H9 (cell line): ENCODE data around the gene LCE5A. TPM values are rescaled to one million over a fixed set of nuclear protein-coding genes. Genes with fewer than 3 reads are reported as not detected.

ENCODE experiments used
- DNase-seq: peaks from one replicate; pipeline ENCODE4 v3.0.0-alpha.2; 2017
- H2AFZ ChIP-seq: one replicate; pipeline ENCODE4 v1.6.1; 2013; ENCODE audit warnings: mild to moderate bottlenecking, low read length, control low read depth, moderate library complexity
- H2AK5ac ChIP-seq: 2 replicates; pipeline ENCODE4 v1.6.1; 2013; ENCODE audit warnings: low read length, control low read depth, mixed read lengths; ENCODE audit not compliant: insufficient read length
- H2BK120ac ChIP-seq: one replicate; pipeline ENCODE4 v1.6.1; 2013; ENCODE audit warnings: low read depth, mild to moderate bottlenecking, low read length, control low read depth, inconsistent platforms; ENCODE audit not compliant: poor library complexity, severe bottlenecking
- H2BK12ac ChIP-seq: 2 replicates; pipeline ENCODE4 v1.6.1; 2013; ENCODE audit warnings: low read length, control low read depth, mixed read lengths, low read depth; ENCODE audit not compliant: insufficient read length
- H2BK15ac ChIP-seq: 2 replicates; pipeline ENCODE4 v1.6.1; 2013; ENCODE audit warnings: low read depth, low read length, control low read depth
- H2BK20ac ChIP-seq: one replicate; pipeline ENCODE4 v1.6.1; 2013; ENCODE audit warnings: low read depth, mild to moderate bottlenecking, low read length, control low read depth, inconsistent platforms; ENCODE audit not compliant: poor library complexity, severe bottlenecking
- H2BK5ac ChIP-seq: 2 replicates; pipeline ENCODE4 v1.6.1; 2013; ENCODE audit warnings: low read length, control low read depth, mixed read lengths; ENCODE audit not compliant: insufficient read length
- H3K14ac ChIP-seq: 2 replicates; pipeline ENCODE4 v1.6.1; 2013; ENCODE audit warnings: low read length, control low read depth; ENCODE audit not compliant: insufficient read depth
- H3K18ac ChIP-seq: 2 replicates; pipeline ENCODE4 v1.6.1; 2013; ENCODE audit warnings: low read depth, mild to moderate bottlenecking, mixed read lengths, low read length, control low read depth; ENCODE audit not compliant: insufficient read length
- H3K23ac ChIP-seq: 2 replicates; pipeline ENCODE4 v1.6.1; 2013; ENCODE audit warnings: low read length, control low read depth, mixed read lengths, low read depth; ENCODE audit not compliant: insufficient read length
- H3K23me2 ChIP-seq: 2 replicates; pipeline ENCODE4 v1.6.1; 2013; ENCODE audit warnings: low read depth, mild to moderate bottlenecking, mixed read lengths, low read length, control low read depth; ENCODE audit not compliant: insufficient read length, poor library complexity, severe bottlenecking
- H3K27ac ChIP-seq: 2 replicates; pipeline ENCODE4 v1.5.1; 2013; ENCODE audit warnings: low read length, control low read depth, mixed read lengths, low read depth; ENCODE audit not compliant: insufficient read length
- H3K27me3 ChIP-seq: 2 replicates; pipeline ENCODE4 v1.6.1; 2013; ENCODE audit warnings: low read length, control low read depth, inconsistent platforms; ENCODE audit not compliant: insufficient read depth
- H3K4ac ChIP-seq: 2 replicates; pipeline ENCODE4 v1.6.1; 2013; ENCODE audit warnings: low read depth, mild to moderate bottlenecking, control low read depth, inconsistent platforms, low read length, moderate library complexity
- H3K4me1 ChIP-seq: 2 replicates; pipeline ENCODE4 v1.6.1; 2013; ENCODE audit warnings: low read length, control low read depth, inconsistent platforms; ENCODE audit not compliant: insufficient read depth
- H3K4me2 ChIP-seq: 2 replicates; pipeline ENCODE4 v1.6.1; 2013; ENCODE audit warnings: low read length, control low read depth, mixed read lengths; ENCODE audit not compliant: insufficient read length, insufficient read depth
- H3K56ac ChIP-seq: 2 replicates; pipeline ENCODE4 v1.6.1; 2013; ENCODE audit warnings: low read depth, mild to moderate bottlenecking, mixed read lengths, low read length, control low read depth; ENCODE audit not compliant: insufficient read length
- H3K79me1 ChIP-seq: 2 replicates; pipeline ENCODE4 v1.6.1; 2013; ENCODE audit warnings: low read depth, mild to moderate bottlenecking, moderate library complexity, low read length, control low read depth, inconsistent platforms; ENCODE audit not compliant: insufficient read depth, poor library complexity, severe bottlenecking
- H3K79me2 ChIP-seq: 2 replicates; pipeline ENCODE4 v1.6.1; 2013; ENCODE audit warnings: low read length, control low read depth, inconsistent platforms; ENCODE audit not compliant: insufficient read depth
- H3K9ac ChIP-seq: 2 replicates; pipeline ENCODE4 v1.6.1; 2013; ENCODE audit warnings: low read length, control low read depth, mixed read lengths; ENCODE audit not compliant: insufficient read length; ENCODE audit errors: extremely low read depth
- H3K9me3 ChIP-seq: one replicate; pipeline ENCODE4 v1.6.1; 2013; ENCODE audit warnings: low read depth, low read length, inconsistent platforms; ENCODE audit not compliant: control insufficient read depth
- H3T11ph ChIP-seq: one replicate; pipeline ENCODE4 v1.6.1; 2013; ENCODE audit warnings: mild to moderate bottlenecking, low read length, control low read depth, inconsistent platforms
- H4K20me1 ChIP-seq: one replicate; pipeline ENCODE4 v1.6.1; 2013; ENCODE audit not compliant: control insufficient read depth, insufficient read length, insufficient read depth
- H4K5ac ChIP-seq: 2 replicates; pipeline ENCODE4 v1.6.1; 2013; ENCODE audit warnings: low read depth, mild to moderate bottlenecking, mixed read lengths, low read length, control low read depth; ENCODE audit not compliant: insufficient read length
- H4K8ac ChIP-seq: replicated peaks from 2 replicates; pipeline ENCODE4 v1.6.1; 2013; ENCODE audit warnings: low read length, control low read depth, mixed read lengths, low read depth; ENCODE audit not compliant: insufficient read length
- H4K91ac ChIP-seq: 2 replicates; pipeline ENCODE4 v1.6.1; 2013; ENCODE audit warnings: low read depth, mild to moderate bottlenecking, moderate library complexity, mixed read lengths, low read length, control low read depth; ENCODE audit not compliant: insufficient read length
- H3K27ac Mint-ChIP-seq, 3 experiments: 2 replicates in 2 of 3; 3 replicates in 1 of 3; pipeline ENCODE4 v1.8.0; 2020 to 2021; ENCODE audit warnings: mixed read lengths in 3 of 3, mild to moderate bottlenecking in 1 of 3, moderate library complexity in 1 of 3
- H3K27me3 Mint-ChIP-seq: 2 replicates; pipeline ENCODE4 v1.8.0; 2021; ENCODE audit warnings: low read depth, mild to moderate bottlenecking, moderate library complexity, mixed read lengths
- H3K36me3 Mint-ChIP-seq, 3 experiments: 2 replicates in 2 of 3; 3 replicates in 1 of 3; pipeline ENCODE4 v1.8.0; 2020 to 2021; ENCODE audit warnings: low read depth in 3 of 3, mixed read lengths in 3 of 3; ENCODE audit not compliant: insufficient read depth in 1 of 3
- H3K4me1 Mint-ChIP-seq, 2 experiments: 2 replicates each; pipeline ENCODE4 v1.8.0; 2020; ENCODE audit warnings: mixed read lengths in 2 of 2
- H3K4me3 Mint-ChIP-seq, 2 experiments: 2 replicates in 1 of 2; 3 replicates in 1 of 2; pipeline ENCODE4 v1.8.0; 2020 to 2021; ENCODE audit warnings: mild to moderate bottlenecking in 2 of 2, mixed read lengths in 2 of 2, moderate library complexity in 1 of 2
- H3K9me3 Mint-ChIP-seq, 2 experiments: 2 replicates in 1 of 2; 3 replicates in 1 of 2; pipeline ENCODE4 v1.8.0; 2020; ENCODE audit warnings: mild to moderate bottlenecking in 2 of 2, mixed read lengths in 2 of 2, moderate library complexity in 1 of 2
- WGBS: extraction: QIAGEN DNeasy Blood & Tissue Kit; methylation state at CpG from one replicate; pipeline ENCODE4 v1.1.7; 2013; ENCODE audit warnings: missing lambda C conversion rate, low lambda C conversion rate, mixed read lengths; ENCODE audit not compliant: insufficient read length; ENCODE audit errors: extremely low coverage; 5-methylcytosine and 5-hydroxymethylcytosine counted together
- total RNA-seq: library from RNA; stranded (reverse); gene quantifications from 2 replicates; pipeline ENCODE4 v1.2.1, GENCODE V29; 2021
- TF ChIP-seq, protein P1 (sequence below): fragments of 200-600 bp; sonication (generic); conservative IDR thresholded peaks from 3 replicates; pipeline ENCODE4 v1.8.0; 2021; ENCODE audit warnings: antibody characterized with exemption, mild to moderate bottlenecking

Gene LCE5A
- total RNA-seq, 1 experiment from 2014 or later, result not detected

DNA sequence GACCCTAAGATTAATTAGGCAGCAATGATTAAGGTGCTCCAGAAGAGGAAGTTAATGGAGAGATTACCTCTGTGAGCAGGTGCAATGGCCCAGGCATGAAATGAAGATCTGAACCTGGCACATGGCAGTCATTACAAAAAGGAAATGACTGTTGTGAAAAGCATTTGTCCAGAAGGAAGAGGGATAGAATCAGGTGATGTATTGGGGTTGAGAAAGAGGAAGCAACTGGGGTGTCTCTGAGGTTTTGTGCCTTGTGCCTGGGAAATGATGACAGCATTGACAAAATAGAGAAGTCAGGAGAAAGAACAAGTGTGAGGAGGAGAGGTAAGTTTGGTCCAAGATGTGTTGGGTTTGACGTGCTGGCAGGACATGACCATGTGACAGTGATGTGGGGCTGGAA lies 9.2 kb downstream of the LCE5A start:
- H3T11ph ChIP-seq, result no peak overlapping the region
- H3K4me1 Mint-ChIP-seq, result no peaks in the 10 kb centered on the region
- H2AK5ac ChIP-seq, result no peak overlapping the region
- no peak overlapping the region for H3K18ac ChIP-seq
- H3K4ac ChIP-seq, result no peak overlapping the region
- H3K79me2 ChIP-seq, result no peaks in the 10 kb centered on the region
- H2BK12ac ChIP-seq, result no peak overlapping the region
- H3K27me3 Mint-ChIP-seq, result no peaks in the 10 kb centered on the region; the same call in 1 of the 2 replicates
- TF ChIP-seq, protein P1, sequence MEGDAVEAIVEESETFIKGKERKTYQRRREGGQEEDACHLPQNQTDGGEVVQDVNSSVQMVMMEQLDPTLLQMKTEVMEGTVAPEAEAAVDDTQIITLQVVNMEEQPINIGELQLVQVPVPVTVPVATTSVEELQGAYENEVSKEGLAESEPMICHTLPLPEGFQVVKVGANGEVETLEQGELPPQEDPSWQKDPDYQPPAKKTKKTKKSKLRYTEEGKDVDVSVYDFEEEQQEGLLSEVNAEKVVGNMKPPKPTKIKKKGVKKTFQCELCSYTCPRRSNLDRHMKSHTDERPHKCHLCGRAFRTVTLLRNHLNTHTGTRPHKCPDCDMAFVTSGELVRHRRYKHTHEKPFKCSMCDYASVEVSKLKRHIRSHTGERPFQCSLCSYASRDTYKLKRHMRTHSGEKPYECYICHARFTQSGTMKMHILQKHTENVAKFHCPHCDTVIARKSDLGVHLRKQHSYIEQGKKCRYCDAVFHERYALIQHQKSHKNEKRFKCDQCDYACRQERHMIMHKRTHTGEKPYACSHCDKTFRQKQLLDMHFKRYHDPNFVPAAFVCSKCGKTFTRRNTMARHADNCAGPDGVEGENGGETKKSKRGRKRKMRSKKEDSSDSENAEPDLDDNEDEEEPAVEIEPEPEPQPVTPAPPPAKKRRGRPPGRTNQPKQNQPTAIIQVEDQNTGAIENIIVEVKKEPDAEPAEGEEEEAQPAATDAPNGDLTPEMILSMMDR, result no peak
- H2BK5ac ChIP-seq, result no peak overlapping the region
- no peak overlapping the region for H2BK20ac ChIP-seq
- no peak overlapping the region for H3K4me3 Mint-ChIP-seq
- no peak overlapping the region for H3K56ac ChIP-seq
- H3K79me1 ChIP-seq, result no peaks in the 10 kb centered on the region
- no CpG with 5 or more reads among the region's 1 CpG for WGBS
- H3K14ac ChIP-seq, result no peak overlapping the region
- no peak overlapping the region for H3K23ac ChIP-seq
- no peak overlapping the region for H4K91ac ChIP-seq
- H4K20me1 ChIP-seq, result no peaks in the 10 kb centered on the region
- no peak overlapping the region for H4K8ac ChIP-seq
- H3K4me1 ChIP-seq, result no peaks in the 10 kb centered on the region
- no peak for DNase-seq
- no peak overlapping the region for H3K9ac ChIP-seq
- H2BK15ac ChIP-seq, result no peak overlapping the region
- H3K9me3 ChIP-seq, result peaks cover 91% of the 10 kb centered on the region
- no peak overlapping the region for H2AFZ ChIP-seq
- no peak overlapping the region for H2BK120ac ChIP-seq
- no peaks in the 10 kb centered on the region for H3K27me3 ChIP-seq
- H3K4me2 ChIP-seq, result no peak overlapping the region
- no peak overlapping the region for H3K27ac Mint-ChIP-seq
- H3K9me3 Mint-ChIP-seq, result peaks cover 34 to 49% of the 10 kb centered on the region in 2 experiments
- H4K5ac ChIP-seq, result no peak overlapping the region
- H3K23me2 ChIP-seq, result no peaks in the 10 kb centered on the region
- H3K36me3 Mint-ChIP-seq, result peaks cover 0 to 14% (median 4%) of the 10 kb centered on the region in 3 experiments; a peak in 5 of 7 replicates
- H3K27ac ChIP-seq, result no peak overlapping the region
